HG03558 (cell line): ENCODE measurements around the gene DSCAML1.

ENCODE experiments used
- ATAC-seq: cut with Tn5 transposase; IDR thresholded peaks from one replicate; pipeline ENCODE4 v1.9.1; 2021; ENCODE audit warnings: moderate number of reproducible peaks; ENCODE audit not compliant: unreplicated experiment; ENCODE audit errors: extremely low read depth

The DSCAML1 gene

GRCh38 chr11:117646411-117646810, 150.6 kb downstream of the DSCAML1 start:
- ATAC-seq = no peak

GRCh38 chr11:117644403-117645155, 152.4 kb downstream of the DSCAML1 start:
- no peak for ATAC-seq

DNA sequence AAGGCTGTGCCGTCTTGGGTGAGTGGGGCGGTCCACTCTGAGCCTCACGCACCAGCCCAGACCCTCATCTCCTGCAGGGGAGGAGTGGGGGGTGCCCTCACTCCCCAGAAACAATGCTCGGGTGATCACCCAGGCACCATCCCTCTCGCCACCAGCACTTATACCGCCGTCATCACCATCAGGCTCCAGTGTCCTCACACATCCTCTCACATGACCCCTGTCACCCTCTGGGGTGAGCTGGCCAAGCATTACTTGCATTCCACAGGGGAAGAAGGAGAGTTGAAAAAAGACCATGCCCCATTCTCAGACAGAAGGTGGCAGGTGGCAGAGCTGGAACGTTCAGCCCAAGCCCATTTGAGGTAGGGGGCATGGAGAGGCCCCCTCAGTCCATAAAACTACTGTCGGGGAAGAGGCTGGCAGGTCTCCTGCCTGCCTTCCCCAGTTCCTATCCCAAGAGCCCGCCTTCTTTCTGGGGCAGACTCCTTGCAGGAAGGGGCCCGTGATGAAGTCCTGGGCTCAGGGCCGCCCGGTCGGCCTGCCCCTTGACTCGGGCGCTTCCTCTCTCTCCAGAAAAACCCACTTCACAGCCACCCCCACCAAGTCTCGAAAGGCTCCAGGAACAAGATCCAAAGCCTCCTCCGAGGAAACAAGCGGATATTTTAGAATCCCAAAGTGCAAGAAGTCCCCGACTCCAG, 153.3 kb downstream of the DSCAML1 start:
- no peak for ATAC-seq

- ATAC-seq = no peak
Observed at GRCh38 chr11:117642835-117643234, 154.2 kb downstream of the DSCAML1 start.

- no peak for ATAC-seq
Observed at GRCh38 chr11:117642396-117642795, 154.6 kb downstream of the DSCAML1 start.

DNA sequence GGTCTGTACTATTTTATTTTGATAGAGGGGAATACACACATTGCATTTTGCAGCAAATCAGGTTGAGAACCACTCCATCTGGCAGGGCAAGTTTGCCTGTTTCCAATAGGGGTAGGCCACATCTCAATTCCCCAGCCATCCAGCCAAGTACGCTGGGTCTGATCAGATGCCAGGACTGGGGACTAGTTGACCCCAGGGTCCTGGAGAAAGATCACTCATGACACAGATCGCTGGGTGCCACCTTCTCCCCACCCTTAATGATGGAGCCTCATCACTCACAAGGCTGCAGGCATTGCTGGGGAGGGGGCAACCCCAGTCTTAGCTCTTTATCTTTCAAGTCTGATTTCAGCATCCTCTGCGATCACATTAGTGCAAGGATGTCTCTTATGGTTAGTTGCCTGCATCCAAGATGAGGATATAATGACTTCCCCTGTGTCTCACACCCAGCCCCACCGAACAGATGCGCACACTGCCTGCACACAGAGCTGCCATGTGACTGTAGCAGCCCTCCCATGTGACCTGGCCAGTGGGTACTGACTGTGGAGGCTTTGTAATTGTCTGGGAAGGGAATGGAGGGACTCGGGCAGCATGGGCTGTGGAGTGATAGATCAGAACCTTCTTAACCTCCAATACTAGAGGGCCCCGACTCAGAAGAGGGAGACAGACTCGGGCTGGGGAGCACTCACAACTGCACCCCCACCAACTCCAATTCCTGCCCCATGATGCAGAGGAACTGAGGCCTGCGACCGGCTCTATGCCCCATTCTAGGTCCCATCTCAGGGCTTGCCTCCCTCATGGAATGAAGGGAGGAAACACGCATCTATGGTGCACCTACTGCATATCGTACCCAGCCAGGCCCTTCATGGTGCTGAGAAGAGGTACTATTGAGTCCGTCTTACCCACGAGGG, 155.8 kb downstream of the DSCAML1 start:
- ATAC-seq = no peak

GRCh38 chr11:117640041-117640440, 157.0 kb downstream of the DSCAML1 start:
- ATAC-seq = no peak

DNA sequence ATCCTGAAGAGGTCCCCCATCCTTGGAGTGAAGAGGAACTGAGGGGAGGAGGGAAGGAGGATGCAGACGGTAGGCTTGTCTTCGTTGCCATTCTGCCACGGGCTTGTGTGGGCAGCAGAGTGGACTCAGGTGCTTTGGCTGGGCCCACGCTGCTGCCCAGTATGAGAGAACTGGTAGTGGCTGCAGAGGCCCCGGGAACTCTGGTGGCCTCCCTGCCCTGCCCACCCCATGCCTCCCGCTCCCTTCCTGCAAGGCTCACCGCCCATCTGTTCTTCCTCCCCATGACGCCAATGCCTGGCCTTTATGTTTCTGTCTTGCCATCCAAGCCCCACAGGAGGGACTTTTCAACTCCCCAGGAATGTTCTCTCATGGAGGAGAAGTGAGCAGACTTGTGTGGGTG, 157.4 kb downstream of the DSCAML1 start:
- ATAC-seq = no peak

GRCh38 chr11:117638911-117639543, 158.0 kb downstream of the DSCAML1 start:
- ATAC-seq = no peak

GRCh38 chr11:117634756-117635603, 162.0 kb downstream of the DSCAML1 start:
- ATAC-seq = no peak

- ATAC-seq = no peak
Observed at GRCh38 chr11:117633976-117634755, 162.8 kb downstream of the DSCAML1 start.

GRCh38 chr11:117633186-117633754, 163.7 kb downstream of the DSCAML1 start:
- no peak for ATAC-seq

DNA sequence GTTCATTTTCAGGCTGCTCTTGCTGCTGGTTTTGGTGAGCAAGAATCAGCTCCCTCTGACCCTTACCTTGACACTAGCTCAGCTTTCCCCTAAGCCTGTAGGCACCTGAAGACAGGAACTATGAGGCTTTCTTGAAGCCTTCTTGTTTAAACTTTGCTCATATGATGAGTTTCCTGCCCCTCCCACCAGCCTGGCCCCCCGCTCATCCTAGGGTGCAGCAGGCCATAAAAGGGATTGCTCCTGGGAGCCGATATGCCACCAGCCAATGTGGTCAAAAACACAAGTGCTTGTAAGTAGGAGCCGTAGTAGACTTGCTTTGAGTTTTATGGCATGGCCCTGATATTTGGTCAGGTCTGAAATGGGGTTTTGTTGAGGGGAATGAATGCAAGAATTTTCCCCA, 164.7 kb downstream of the DSCAML1 start:
- no peak for ATAC-seq

DNA sequence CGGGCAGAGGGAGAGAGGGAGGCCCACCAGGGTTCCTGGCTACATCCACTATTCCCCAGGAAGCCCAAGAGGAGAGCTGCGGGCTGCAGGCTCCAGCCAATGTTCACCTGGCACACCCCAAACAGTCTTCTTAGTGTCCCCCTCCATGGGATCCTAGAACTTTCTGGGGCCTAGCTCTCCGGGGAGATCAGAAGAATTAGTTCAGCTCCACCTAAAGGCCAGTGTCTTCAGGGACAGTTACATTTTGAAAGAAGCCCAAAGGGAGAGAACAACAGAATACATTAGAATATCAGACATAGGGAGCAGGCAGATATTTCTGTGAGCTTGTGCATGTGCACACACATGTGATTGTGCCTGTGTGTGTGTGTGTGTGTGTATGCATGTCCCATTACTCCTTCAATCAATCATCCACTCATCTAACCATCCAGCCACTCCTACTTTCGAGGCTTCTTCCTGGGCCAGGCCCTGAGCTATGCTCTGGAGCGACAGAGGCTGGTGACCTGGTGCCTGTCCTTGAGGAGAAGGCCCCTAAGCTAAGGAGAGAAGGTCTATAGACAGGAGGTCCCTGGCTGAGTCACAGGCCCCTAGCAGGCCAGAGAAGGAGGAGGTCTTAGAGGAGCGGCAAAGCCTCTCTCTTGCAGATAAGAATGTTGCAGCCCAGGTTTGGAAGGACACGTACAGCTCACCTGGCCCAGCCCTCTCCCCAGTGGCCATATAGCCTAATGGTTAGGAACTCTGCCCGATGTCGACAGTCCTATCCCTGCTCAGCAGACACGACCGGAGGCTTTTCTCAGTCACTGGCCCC, 165.5 kb downstream of the DSCAML1 start:
- ATAC-seq = no peak

DNA sequence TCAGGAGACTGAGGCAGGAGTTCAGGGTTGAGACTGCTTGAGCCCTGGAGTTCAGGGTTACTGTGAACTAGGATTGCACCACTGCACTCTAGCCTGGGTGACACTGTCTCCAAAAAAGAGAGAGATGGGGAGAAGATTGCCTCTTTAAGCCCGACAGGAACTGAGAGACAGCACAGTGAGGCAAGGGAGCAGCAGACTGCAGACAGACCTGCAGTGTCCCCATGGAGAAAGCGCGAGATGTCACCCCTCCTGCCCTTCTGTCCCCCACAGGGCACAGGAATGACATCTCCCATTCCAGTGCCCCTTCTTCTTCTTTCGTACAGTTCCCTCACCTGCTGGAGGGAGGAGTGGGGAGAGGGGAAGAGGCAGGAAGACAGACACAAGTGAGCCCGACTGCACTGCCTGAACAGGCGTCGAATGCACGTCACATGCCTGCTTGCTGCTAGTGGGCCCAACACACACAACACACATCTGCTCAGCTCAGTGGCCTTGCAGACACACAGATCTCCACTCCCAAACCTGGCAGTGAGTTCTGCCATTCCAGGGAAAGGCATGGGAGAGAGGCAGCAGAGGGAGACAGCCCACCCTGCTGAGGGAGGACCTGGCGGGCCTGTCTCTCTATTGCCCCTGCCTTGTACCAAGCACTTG, 167.0 kb downstream of the DSCAML1 start:
- ATAC-seq = no peak

DNA sequence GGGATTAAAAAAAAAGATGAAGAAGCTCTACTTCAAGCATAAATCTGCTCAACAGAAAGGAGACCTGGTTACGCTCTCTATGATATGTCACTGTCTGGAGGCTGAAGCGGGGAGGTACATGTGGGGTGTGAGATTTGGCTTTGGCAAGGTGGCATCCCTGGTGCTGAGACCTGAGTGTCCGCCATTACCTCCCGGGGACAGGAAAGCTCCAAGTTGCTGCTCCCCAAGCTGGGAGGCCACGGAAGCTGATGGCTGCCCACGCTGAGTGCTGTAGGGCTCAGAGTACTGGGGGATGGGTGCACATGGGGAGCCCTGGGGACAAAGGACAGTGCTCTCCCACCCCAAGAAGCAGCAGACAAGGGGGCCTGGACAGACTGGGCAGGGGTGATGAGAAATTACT, 167.9 kb downstream of the DSCAML1 start:
- ATAC-seq = no peak

DNA sequence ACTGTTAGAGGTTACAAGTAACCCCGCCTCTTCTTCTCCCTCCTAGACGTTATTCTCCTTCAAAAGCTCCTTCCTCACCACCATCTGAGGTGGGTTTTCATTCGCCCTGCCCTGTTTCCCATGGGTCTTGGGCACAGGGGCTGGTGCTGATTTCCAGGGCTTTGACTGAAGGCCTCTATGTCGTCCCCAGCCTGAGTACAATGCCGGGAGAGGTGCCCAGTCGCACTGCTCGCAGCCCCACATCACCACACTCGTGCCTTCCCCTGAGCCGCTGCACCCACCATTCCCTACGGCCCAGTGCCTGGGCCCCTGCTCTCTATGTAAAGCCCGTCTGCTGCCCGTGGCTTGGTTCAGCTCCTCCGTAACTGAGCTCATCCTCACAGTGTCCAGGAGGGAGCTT, 169.8 kb downstream of the DSCAML1 start:
- no peak for ATAC-seq
